ENCODE data around the gene TM9SF4. TPM values are rescaled to one million over a fixed set of nuclear protein-coding genes. Genes with fewer than 3 reads are reported as not detected.

Gene TM9SF4
- total and polyA plus RNA-seq, 2 of the 8 experiments (the other 6 are each of a cell fraction or from before 2014, with no cell fraction given): 38.4 to 68.7 TPM

GRCh38 chr20:32179515-32179914, 70.0 kb downstream of the TM9SF4 start:
- H3K9ac ChIP-seq (replicated peaks in 1 of 4; ENCODE audit: extremely low read depth in 1 of 4, low read depth in 3 of 4, low read length in 3 of 4): no peak overlapping the region
- H2BK12ac ChIP-seq (ENCODE audit: low read depth, low read length): no peak overlapping the region
- 81% methylated on average over 2 of the region's 2 CpGs; no CpG with 5 or more reads in 1 of the 2 experiments for WGBS, 2 experiments (ENCODE audit: extremely low coverage in 1 of 2, insufficient coverage in 1 of 2, insufficient read length in 1 of 2, insufficient replicate concordance in 2 of 2, low coverage in 1 of 2, low lambda C conversion rate in 2 of 2, missing lambda C conversion rate in 1 of 2)
- no peak overlapping the region for H2BK5ac ChIP-seq (ENCODE audit: low read depth, low read length)
- H4K91ac ChIP-seq (replicated peaks; ENCODE audit: insufficient read length, low read length): no peak overlapping the region
- TF ChIP-seq PHF8 (conservative IDR thresholded peaks at IDR 0.05; ENCODE audit: low read depth, low read length): no peak
- TF ChIP-seq JUN (IDR thresholded peaks at IDR 0.05; ENCODE audit: low read depth, low read length): no peak
- no peak for TF ChIP-seq RNF2 (IDR thresholded peaks at IDR 0.05; ENCODE audit: borderline replicate concordance, low read depth, low read length, missing control alignments, poor library complexity, severe bottlenecking)
- no peak for TF ChIP-seq RAD21 (IDR thresholded peaks at IDR 0.05 in 1 of 2, conservative IDR thresholded peaks at IDR 0.05 in 1 of 2; ENCODE audit: low read depth in 2 of 2, low read length in 2 of 2)
- TF ChIP-seq ATF2 (IDR thresholded peaks at IDR 0.05; ENCODE audit: low read length): no peak
- TF ChIP-seq SP2 (IDR thresholded peaks at IDR 0.05; ENCODE audit: low read length): no peak
- TF ChIP-seq SIRT6 (IDR thresholded peaks at IDR 0.05; ENCODE audit: low read length): no peak
- H3K79me1 ChIP-seq (ENCODE audit: low read depth, low read length): no peaks in the 10 kb centered on the region
- no peak overlapping the region for H3K4me3 ChIP-seq (ENCODE audit: extremely low read depth in 1 of 4, insufficient read depth in 2 of 4, low read depth in 3 of 4, low read length in 4 of 4)
- no peak overlapping the region for H2BK15ac ChIP-seq (ENCODE audit: low read length)
- H3K27ac ChIP-seq (ENCODE audit: low read depth, low read length): no peak overlapping the region
- no peak overlapping the region for H2AFZ ChIP-seq (ENCODE audit: low read length)
- no peak overlapping the region for H4K5ac ChIP-seq (ENCODE audit: insufficient read length, low read depth, low read length)
- no peaks in the 10 kb centered on the region for H4K20me1 ChIP-seq (replicated peaks in 1 of 2; ENCODE audit: control insufficient read depth in 1 of 2, insufficient read depth in 2 of 2, low read length in 2 of 2)
- no peak overlapping the region for H2BK120ac ChIP-seq (replicated peaks; ENCODE audit: low read depth, low read length)
- no peaks in the 10 kb centered on the region for H3K36me3 ChIP-seq (ENCODE audit: control insufficient read depth in 2 of 4, insufficient read depth in 4 of 4, low read length in 3 of 4)
- no peaks in the 10 kb centered on the region for H3K27me3 ChIP-seq (replicated peaks in 1 of 4; ENCODE audit: control insufficient read depth in 3 of 4, extremely low read depth in 1 of 4, insufficient read depth in 3 of 4, low read length in 3 of 4)
- no peak overlapping the region for H2AK5ac ChIP-seq (ENCODE audit: low read depth, low read length)
- no peak overlapping the region for H3K4ac ChIP-seq (replicated peaks; ENCODE audit: insufficient read length, low read depth, low read length)
- H4K8ac ChIP-seq (ENCODE audit: extremely low read depth, insufficient read depth, low read length): no peak overlapping the region
- FAIRE-seq (peak; percentile 13), DNase-seq (ENCODE audit: low read depth in 1 of 2, low spot score in 2 of 2) (no peak)
- 0 out of 2 replicates have a peak, but pooled peaks cover 3% of the 10 kb centered on the region for H3K23me2 ChIP-seq (ENCODE audit: low read depth, low read length)
- H3K18ac ChIP-seq (ENCODE audit: extremely low read depth, low read length): no peak overlapping the region
- no peak overlapping the region for H3K14ac ChIP-seq (ENCODE audit: insufficient read length)
- ChIA-PET CTCF (ENCODE audit: partially characterized antibody) (interaction anchor here (0.6 to 0.8 kb wide), 2 partner anchors 24 kb away, joined by 3 to 4 read pairs; no protein-coding TSS in a partner anchor), POLR2A (ENCODE audit: partially characterized antibody) (interaction anchor here (1.4 kb wide), 1 partner anchor 10 kb away, joined by 6 read pairs; no protein-coding TSS in a partner anchor)
- H3K56ac ChIP-seq (replicated peaks; ENCODE audit: insufficient read length, low read depth, low read length): no peak overlapping the region
- H3K4me1 ChIP-seq (replicated peaks in 1 of 4; ENCODE audit: control insufficient read depth in 3 of 4, insufficient read depth in 4 of 4, low read length in 3 of 4): peaks cover 0 to 1% (median 0%) of the 10 kb centered on the region in 4 experiments; a peak in 1 of 7 replicates
- no peak overlapping the region for H3K4me2 ChIP-seq (ENCODE audit: insufficient read depth in 1 of 2, low read depth in 2 of 2, low read length in 2 of 2)
- H2BK20ac ChIP-seq (ENCODE audit: low read length): no peak overlapping the region
- no peaks in the 10 kb centered on the region for H3K79me2 ChIP-seq (ENCODE audit: control insufficient read depth in 1 of 2, insufficient read depth in 2 of 2, low read length in 2 of 2)
- no peak overlapping the region for H3K23ac ChIP-seq (ENCODE audit: insufficient read length)
- H3K9me3 ChIP-seq (ENCODE audit: insufficient read depth in 2 of 2, low read depth in 1 of 2, low read length in 1 of 2): peaks cover 3 to 4% of the 10 kb centered on the region in 2 experiments; a peak in 3 of 4 replicates

Data from H1 (cell line).